DOHH2 (cell line): ENCODE data around the gene PAPPA.

Experiments
- CTCF ChIP-seq: fragments of 200-600 bp; sonication (generic); IDR thresholded peaks from one replicate; pipeline ENCODE4 v1.5.1; 2014; ENCODE audit warnings: antibody characterized with exemption, mild to moderate bottlenecking, low read depth, low read length; ENCODE audit not compliant: poor library complexity, severe bottlenecking
- EZH2phosphoT487 ChIP-seq: fragments of 200-600 bp; sonication (generic); IDR thresholded peaks from 2 replicates; pipeline ENCODE4 v1.6.1; 2017; ENCODE audit warnings: borderline replicate concordance, mild to moderate bottlenecking, antibody characterized with exemption, low read length, moderate library complexity, mixed read lengths

DNA sequence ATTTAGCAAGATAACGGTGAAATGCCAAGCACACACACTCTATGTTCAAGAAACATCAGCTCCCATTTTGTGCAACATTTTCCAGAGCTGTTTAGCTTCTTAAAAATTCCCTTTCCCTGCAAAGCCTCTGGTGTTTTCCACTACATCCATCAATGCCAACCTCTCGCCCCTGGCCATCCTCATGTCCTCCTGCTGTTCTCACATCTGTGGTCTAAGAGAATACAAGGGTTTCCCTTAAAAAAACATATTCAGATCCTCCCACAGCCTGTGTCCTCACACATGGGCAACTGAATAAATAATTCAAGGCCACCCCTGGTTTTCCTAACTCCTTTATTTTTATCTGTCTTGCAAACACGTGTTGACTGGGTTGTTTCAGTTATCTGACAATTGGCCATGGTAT is 70.3 kb downstream of the PAPPA start:
- TF ChIP-seq CTCF, result no peak
- TF ChIP-seq EZH2phosphoT487, result no peak
